GM18867 (cell line): ENCODE data around the gene CRB2.
"Not testable (repeated sequence)": the region's sequence is repeated elsewhere in the genome, so short reads cannot be mapped to it uniquely, and the experiment has no call there.

Source experiments
- ATAC-seq: cut with Tn5 transposase; IDR thresholded peaks from one replicate; pipeline ENCODE4 v1.9.1; 2021; ENCODE audit warnings: mild to moderate bottlenecking, moderate library complexity; ENCODE audit not compliant: unreplicated experiment

CRB2 gene

DNA sequence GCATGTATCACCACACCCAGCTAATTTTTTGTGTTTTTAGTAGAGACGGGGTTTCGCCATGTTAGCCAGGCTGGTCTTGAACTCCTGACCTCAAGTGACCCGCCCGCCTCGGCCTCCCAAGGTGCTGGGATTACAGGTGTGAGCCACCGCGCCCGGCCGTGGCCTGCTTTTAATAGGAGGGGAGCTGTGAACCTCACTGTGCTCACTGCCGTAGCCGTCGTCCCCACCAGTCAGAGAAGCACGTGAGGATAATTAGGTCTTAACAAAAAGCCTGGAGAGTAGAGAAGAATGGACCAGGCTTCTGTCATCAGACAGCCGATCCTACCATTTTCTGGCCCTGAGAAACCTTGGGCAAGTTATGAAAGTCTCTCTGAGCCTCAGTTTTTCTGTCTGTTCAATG, 42.9 kb downstream of the CRB2 start:
- not testable (repeated sequence) for ATAC-seq

DNA sequence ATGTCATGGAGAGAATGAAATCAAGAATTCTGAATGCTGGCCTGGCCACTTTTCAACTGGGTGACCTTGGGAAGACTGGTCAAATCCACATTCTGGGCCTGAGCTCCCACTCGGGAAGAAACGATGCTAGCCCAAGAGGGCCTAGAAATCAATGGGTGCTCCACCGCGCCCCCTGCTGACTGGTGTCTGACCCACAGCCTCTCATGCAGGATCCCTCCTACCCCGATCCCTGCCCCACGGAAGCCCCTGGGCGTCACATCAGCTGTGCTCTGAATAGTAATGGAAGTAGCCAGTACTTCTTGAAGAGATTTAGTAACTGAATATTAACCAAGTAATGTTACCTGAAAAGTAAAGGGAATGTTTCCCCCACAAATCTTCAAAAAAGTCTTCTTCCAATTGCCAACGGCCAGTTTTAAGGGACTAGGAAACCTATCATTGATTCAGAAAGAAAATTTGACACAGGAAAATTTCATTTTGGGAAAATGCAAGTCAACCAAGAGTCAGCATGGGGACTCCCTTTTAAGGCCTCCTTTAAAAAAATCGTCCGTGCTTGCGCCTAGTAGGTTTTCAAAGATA, 43.9 kb downstream of the CRB2 start:
- no peak for ATAC-seq

DNA sequence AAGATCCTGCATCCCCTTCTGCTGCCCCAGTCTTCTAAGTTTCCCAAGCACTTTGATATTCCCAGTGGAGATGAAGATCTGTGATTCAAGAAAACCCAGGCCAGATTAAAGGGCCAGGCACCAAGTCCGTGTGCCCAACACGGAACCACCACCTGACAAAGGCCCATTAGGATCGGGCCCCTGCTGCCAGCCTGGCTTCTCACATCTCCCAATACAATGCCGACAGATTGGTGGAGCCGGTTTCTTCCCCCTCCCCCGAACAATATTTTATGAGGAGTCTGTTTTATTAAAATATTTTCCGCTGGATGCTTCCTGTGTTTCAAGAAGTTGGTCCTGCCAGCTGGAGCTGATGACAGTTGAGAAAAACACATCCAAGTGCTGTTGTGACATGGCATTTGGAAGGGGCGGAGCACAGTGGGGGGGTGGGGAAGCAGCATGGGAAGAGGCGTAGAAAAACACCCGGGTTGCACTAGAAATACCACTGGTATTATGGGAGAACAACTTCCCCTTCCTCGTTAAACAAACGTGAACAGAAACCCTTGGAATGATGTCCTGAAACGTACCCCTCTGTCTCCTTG, 45.0 kb downstream of the CRB2 start:
- no peak for ATAC-seq

DNA sequence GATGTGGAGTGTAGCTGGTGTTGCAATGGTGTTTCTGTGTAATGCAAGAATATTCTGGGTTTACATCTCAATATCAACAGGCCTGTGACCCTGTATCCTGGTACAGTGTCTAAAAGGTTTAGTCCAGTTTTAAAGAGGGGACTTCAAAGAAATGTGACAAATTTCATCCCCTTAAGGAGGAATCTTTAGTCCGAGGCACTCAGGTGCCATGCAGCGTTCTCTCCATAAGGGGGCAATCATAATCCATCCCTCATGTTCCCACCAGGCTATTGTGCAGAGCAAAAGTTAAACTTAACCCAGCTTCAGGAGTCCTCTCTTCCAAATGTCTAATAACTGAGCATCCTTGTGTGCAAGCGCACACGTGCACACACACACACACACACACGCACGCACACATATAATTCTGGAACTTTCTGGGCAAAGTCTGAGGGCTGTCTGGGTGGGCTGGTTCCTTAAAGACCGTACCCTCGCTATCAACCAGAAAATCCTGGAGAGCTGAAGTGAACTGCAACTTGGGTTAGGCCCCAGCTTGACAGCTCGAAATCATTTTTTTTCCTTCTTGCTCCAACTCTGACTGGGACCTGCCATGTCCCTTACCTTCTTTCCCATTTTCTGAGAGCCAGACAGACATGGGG, 46.0 kb downstream of the CRB2 start:
- ATAC-seq, result no peak

DNA sequence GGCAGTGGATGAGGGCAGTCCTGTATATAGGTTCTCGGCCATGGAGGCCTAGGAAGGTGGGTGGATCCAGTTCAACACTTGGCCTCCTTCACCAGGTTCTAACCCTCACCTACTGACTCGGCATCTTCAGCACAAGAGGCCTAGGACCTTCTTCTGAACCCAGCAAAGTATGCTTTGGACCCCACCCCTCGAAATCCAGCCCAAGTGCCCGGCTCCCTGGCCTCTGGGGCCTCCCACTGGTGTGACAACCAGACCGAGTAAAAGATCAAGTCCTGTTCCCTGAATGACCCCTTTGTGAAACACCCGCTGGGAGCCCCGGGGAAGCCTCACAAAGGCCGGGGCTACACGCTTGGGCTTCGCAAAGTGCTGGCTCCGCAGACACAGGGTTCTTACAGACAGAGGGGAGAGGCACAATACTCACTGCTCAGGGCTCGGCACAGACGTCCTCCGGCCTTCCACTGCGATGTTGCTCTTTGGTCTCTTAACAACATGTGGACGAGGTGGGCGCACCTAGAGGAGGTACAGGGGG, 47.0 kb downstream of the CRB2 start:
- ATAC-seq, result no peak

DNA sequence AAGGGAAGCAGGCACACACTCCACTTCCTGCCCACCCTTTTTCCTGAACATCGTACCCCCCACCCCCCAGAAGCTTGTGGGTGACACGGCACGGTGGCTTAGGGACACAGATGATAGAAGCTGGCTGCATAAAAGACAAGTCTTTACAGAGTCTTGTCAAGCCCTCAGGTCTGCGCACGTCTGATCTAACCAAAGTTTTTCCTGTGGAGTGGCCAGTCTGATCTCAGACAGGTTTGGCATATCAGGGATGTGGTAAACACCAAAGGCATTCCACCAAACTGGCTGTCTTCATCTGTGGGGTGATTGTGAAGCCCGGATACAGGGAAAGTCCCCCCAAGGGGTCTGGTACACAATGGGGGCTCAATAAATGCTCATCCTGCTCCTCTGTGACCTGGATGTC, 50.0 kb downstream of the CRB2 start:
- no peak for ATAC-seq

DNA sequence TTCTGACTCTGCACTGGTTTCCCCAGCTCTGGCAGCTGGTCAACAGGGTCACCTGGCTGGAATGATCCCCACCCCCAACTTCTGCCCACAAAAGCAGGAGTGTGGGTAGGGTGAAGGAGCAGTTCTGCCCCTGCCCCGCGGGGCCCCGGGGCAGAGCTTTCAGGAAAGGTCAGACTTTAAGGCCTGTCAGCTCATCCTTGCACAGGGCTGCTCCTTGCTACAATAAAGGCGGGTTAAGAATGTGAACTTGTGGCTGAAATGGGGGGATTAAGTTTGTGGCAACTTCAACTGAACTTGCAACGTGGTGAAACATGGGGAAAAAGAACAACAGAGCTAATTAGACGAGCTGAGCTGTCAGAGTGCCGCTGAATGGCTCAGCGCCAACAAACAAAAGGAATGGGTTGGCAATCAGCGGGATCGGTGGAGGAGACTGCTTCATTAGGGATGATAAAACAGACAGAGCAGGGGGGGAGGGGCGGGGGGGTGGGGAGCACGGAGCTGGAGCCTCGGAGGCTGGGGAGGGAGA, 50.8 kb downstream of the CRB2 start:
- ATAC-seq, result no peak

DNA sequence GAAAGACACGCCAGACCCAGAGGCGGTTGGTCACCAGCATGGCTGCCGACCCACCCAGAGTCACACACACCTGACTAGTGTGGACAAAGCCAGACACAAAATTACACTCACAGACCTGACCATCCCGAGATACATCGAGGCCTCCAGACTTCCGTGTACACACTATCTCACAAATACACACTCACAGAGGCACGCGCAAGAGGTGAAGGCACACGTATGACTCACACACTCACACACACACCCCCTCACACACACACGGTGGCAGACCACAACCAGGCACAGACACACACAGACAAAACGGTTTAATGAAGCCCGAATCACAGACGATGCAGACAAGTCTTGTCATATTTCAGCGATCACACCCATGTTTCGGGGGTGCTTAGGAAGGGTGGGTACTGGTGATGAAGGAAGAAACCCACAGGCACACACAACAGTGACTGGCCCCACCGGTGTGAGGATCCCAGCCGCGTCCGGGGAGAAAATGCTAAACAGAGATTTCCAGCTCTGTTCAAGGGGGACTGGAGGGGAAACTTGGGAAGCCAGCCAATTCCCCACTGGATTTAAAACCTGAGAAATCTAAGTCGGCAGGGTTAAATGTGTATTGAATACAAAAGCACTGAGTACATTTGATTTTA, 51.3 kb downstream of the CRB2 start:
- ATAC-seq, result no peak

DNA sequence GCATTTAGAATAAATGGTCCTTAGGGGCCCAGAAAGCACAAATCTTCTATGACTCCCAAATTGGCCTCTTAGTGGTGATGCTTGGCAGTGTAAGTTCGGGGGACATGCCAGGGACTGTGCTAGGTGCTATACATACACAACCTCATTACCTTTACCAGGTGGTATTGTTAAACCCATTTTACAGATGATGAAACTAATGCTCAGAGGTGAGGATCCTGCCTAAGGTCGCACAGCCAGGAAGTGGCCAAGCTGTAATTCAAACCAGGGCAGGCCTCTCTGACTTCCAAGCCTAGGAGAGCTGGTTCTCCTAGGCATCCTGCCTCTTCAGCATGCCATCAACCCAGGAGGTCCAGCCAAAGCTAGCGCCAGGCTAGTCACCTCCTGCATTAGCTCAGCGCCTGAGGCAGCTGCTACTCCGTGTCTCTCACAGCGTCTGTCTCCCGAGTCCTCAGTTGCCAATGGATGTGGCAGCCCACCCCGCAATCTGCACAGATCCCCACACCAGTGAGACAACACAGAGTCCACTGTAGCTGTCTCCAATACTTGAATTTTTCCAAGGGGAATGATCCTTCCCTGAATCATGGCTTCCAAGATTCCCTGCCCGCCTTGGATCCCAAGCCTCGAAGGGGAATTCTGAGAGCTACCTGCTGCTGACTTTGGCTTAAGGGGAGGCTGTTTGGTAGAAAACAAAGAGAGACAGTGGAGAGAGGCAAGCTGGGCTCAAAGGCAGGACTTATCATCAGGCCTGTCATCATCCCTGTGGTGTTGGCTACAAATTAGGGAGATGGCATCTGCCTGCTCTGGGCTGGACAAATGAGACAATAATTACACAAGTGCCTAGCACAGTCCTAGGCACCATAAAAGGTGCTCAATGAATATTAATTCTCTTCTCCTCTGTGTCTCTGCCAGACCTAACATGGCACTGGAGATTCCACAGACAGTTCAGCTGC, 52.6 kb downstream of the CRB2 start:
- no peak for ATAC-seq

DNA sequence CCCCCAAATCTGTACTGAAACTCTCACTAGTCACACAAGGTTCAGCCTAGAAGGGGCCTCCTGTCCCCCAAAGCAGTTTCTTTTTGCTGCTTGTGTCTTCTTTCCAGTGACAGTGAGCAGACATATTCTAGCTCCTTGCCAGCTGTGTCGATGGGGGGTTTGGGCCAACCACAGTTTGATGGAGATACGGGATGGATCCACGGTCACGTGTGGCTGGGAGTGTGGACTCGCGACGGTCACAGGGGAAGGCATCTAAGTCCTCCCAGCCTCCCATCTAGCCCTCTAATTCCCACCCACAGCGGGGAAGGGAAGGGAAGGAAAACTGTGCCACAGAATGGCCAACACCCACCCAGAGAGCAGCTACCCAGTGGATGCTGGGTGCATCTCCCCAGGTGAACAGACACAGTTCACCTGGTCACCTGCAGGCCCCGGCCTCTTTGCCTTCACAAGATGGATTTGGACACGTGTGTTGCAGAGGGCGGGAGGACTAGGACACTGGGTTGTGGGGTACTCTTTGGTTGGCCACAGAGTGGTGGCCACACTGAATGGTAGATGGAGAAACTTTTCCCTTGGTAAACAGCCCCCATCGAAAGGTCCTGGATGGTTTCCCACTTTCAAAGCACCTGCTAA, 54.4 kb downstream of the CRB2 start:
- ATAC-seq, result no peak

DNA sequence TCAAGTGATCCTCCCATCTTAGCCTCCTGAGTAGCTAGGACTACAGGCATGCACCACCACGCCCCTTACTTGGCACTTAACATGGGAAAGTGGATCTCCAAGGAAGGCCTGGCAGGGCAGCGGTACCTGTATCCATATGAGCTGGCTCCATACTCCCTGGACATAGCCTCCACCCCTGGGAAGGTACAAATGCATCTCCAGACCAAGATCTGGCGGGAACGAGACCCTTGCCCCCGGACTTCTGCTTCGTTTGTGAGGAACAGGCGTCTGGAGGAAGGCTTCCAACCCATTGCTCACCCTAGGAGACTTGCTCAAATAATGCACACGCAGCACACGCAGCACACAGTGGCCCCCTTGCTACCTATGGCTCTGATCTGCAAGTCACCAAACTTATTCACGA, 55.2 kb downstream of the CRB2 start:
- ATAC-seq, result no peak

DNA sequence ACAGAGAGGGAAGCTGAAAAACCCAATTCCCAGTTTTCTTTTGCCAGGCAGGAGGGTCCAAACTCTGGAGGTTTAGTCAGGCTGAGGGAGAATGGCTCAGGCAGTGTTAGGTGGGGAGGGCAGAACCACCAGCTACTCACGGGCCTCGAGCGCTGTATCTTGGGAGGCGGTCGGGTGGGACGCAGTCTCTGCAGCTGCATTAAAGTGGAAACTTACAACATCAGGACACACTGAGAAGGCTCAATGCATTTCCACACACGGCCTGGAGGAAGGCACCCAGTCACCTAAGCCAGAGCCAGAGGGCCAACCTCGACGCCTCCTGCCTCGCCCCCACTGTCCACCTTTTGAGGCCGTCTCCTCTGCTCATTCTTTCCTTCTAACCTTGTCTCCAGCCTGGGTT, 55.6 kb downstream of the CRB2 start:
- no peak for ATAC-seq

DNA sequence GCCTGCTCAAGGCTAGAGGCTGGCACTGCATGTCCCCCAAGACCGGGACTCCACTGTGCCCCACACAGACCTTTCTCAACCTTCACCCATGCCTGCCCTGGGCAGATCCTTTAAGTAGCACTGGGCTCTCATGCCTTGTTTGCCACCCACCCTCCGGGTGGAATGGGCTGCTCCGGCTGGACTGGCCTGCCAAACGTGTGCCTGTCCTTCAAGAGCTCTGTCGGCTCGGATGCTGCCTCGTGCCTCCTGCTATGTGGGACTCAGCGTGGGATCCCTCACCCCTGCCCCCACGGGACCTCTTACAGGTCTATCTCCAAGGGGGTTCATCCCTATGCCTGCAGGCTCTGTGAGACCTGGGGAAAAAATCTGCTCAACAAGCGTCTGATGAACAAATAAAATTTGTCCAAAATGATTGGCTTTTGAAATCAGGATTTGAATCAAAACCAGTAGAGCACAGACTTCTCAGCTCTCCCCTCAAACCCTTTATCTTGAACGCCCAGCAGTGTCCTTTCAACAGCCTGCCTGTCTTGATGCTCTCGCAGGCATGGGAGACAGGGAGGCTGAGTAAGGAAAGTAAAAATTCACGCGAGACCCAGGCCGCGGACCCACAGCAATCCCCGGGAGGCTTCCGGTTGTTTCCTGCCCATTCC, 56.3 kb downstream of the CRB2 start:
- ATAC-seq, result no peak

DNA sequence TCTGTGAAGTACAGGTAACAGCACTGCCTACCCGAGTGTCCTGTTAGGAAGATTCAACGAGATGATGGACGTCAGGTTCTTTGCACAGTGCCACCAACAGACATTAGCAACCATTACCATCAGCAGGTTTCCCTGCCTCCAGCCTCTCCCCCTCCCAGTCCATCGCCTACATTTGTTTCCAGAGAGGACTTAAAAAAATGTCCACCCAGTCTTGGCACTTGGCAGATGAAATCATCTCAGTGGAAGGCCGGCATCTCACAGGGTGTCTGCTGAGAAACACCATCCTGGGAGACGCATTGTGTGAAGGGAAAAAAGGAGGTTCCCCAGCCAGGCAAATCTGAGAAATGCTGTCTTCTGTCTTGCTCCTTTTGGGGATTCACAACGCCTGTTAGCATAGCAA, 58.2 kb downstream of the CRB2 start:
- no peak for ATAC-seq

DNA sequence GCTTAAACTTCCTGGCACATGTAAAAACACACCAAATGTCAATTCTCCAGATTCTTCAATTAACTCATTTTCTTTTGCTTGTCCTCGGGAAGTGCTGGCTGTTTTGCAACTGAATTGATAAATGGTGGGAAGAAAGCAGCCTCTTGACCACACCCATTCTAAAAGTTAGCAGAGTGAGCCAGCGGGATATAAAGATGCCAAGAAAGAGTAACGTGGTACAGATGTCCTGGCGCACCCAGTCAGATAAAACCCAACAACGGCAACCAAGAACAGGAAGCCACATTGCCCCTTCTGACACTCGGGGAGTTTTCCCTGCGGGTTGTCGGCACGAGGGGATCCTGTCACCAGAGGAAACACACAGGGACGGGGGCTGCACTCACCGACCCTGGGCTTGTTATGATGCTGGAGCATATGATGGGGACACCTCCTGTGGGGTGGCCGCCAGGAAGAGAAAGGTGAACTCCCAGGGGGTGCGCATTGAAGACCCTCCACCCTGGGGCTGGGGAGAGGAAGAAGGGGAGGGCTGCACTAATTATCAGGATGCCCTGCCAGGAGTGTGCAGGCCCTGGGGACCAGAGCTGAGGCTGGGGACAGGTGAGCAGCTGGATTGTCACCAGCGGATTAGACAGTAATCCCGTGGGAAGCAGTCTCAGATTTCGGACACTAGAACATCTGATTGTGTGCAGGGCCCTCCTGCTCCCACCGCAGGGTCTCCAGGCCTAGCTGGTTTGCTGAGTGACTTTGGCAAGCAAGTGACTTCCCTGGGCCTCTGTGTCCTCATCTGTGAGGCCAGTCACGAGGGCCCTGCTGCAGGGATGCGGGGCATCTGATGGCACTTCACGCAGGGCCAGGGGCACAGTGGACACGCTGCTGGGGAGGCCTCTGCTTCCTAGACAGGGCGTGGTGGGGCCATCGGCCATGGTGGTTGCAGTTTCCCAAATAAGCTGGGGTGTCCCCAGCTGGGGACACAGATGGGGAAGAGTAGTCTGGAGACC, 59.2 kb downstream of the CRB2 start:
- no peak for ATAC-seq

DNA sequence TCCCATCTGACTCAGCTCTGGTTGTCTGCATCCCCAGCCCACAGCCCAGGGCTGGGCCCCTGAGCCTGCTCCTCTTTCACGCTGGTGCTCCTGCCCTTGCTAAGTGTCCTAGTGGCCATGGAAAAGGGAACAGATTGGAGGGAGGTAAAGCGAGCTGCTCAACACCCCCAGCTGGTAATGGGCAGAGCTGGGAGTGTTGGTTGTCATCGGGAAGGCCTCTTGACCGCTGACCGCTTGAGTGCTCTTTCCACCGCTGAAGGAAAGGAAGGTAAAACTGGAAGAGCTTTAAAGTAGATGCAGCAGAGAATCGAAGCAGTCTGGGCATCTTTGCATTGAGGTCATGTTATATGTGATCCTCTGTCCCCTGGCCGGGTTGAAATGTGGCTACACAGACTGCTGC, 60.2 kb downstream of the CRB2 start:
- ATAC-seq, result no peak

DNA sequence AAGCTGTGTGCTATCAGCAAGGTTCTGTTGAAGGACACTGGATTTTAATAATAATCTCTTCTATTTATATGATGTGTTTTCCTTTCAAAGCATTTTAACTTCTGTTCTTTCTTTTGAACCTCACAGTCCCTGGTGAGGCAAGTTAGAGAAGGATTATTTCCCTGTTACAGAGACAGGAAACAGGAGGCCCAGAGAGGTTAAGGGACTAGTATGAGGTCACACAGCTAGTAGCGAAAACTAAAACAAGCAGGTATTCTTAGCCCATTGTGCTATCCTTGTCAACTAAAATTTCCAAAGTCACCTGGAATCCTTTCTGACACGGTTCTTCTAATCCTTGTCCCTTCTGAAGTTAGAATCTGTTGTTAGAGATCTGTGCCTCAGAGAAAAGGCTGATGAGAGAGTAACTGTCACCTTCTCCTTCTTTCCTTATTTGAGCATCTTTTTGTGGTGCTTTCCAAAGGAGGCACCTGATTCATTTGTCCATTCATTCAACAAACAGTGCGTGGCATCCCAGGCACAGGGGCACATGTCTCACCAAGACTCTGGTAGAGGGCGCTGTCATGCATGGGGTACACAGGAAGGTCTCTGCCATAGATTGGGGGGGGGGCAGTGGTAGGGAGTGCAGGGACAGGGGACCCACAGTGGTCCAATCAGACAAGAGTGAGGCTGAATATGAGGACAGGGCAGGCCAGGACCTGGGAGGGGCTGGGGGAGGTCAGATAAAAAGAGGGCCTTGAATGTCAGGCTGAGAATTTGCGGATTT, 61.5 kb downstream of the CRB2 start:
- no peak for ATAC-seq

DNA sequence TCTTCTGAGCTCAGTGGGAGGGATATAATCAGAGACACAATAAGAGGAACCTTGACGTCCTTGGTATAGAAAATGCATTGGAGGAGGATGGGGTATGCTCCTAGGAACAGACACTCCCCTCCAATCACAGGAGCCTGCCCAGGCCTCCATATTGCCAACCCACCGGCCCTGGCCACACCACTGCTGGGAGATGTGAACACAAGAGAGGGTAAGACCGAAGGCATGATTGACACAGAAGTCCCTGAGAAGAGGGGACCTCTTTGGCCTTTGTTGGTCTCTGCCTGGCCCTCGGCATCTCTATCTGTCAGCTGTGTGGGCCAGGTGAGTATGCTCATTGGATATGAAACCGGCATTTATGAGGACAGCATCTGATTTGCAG, 62.0 kb downstream of the CRB2 start:
- no peak for ATAC-seq
